Panc1 (cell line): ENCODE measurements around the gene ISLR.

Experiments used
- CTCF ChIP-seq: fragments of 450-650 bp; IDR thresholded peaks from 2 replicates; pipeline ENCODE4 v1.5.1; 2017; ENCODE audit warnings: mild to moderate bottlenecking
- POLR2AphosphoS5 ChIP-seq: IDR thresholded peaks from 2 replicates; pipeline ENCODE4 v1.6.1; 2012; ENCODE audit warnings: mild to moderate bottlenecking, low read depth, low read length, moderate library complexity
- REST ChIP-seq, 2 experiments: IDR thresholded peaks; 2 replicates each; pipeline ENCODE4 v1.6.1; 2011 to 2012; ENCODE audit warnings: low read depth in 2 of 2, control low read depth in 1 of 2, low read length in 1 of 2, mild to moderate bottlenecking in 1 of 2, moderate library complexity in 1 of 2; ENCODE audit not compliant: insufficient read depth in 1 of 2
- SIN3A ChIP-seq: IDR thresholded peaks from 2 replicates; pipeline ENCODE4 v1.6.1; 2012; ENCODE audit warnings: low read depth, mild to moderate bottlenecking, low read length, moderate library complexity, borderline replicate concordance; ENCODE audit not compliant: insufficient read depth
- TCF7L2 ChIP-seq: IDR thresholded peaks from 2 replicates; pipeline ENCODE4 v1.6.1; 2011; ENCODE audit warnings: mild to moderate bottlenecking, low read depth, low read length, inconsistent platforms

- TF ChIP-seq POLR2AphosphoS5 (no peak), CTCF (no peak), SIN3A (no peak), REST (IDR thresholded peaks at IDR 0.05; ENCODE audit: insufficient read depth in 1 of 2, low read depth in 2 of 2, low read length in 1 of 2) (no peak), TCF7L2 (no peak)
These were observed 22.7 kb downstream of the ISLR start for GRCh38 chr15:74196175-74196574.
